Heart right ventricle (tissue), 16 donors: Measurements from ENCODE around the gene TREM2. TPM values are rescaled to one million over a fixed set of nuclear protein-coding genes. Genes with fewer than 3 reads are reported as not detected.

Source experiments
- ATAC-seq, 8 donors: fragments of 200-7000 bp; cut with Tn5 transposase; one replicate each; pipeline ENCODE4 v1.9.1; 2020; ENCODE audit warnings: mild to moderate bottlenecking in 8 of 8, moderate library complexity in 8 of 8, moderate number of reproducible peaks in 1 of 8
- DNase-seq, 2 donors: peaks; one replicate each; pipeline ENCODE4 v3.0.0-alpha.2; 2020
- H3K27ac ChIP-seq, 10 donors: fragments of 200-600 bp; sonication (generic) in 2 of 10; one replicate each; pipeline versions ENCODE4 v1.5.0 to v1.8.0; 2020 to 2022; ENCODE audit warnings: mild to moderate bottlenecking in 3 of 10
- H3K27me3 ChIP-seq, 7 donors: fragments of 200-600 bp; one replicate each; pipeline ENCODE4 v1.8.0; 2021 to 2022; ENCODE audit warnings: mild to moderate bottlenecking in 2 of 7
- H3K36me3 ChIP-seq, 9 donors: fragments of 200-600 bp; sonication (generic) in 1 of 9; one replicate each; pipeline versions ENCODE4 v1.5.0 to v1.8.0; 2020 to 2022; ENCODE audit warnings: mild to moderate bottlenecking in 2 of 9
- H3K4me1 ChIP-seq, 9 donors: fragments of 200-600 bp; sonication (generic) in 1 of 9; one replicate each; pipeline versions ENCODE4 v1.5.0 to v1.8.0; 2020 to 2022; ENCODE audit warnings: mild to moderate bottlenecking in 4 of 9
- H3K4me3 ChIP-seq, 10 donors: fragments of 200-600 bp; sonication (generic) in 2 of 10; one replicate each; pipeline versions ENCODE4 v1.5.0 to v1.8.0; 2020 to 2022; ENCODE audit warnings: mild to moderate bottlenecking in 7 of 10, moderate library complexity in 2 of 10
- H3K9me3 ChIP-seq, 11 donors: fragments of 200-600 bp in 10 of 11; sonication (generic) in 2 of 11; one replicate each; pipeline versions ENCODE4 v1.5.0 to v1.8.0; 2013 to 2022; ENCODE audit warnings: mild to moderate bottlenecking in 2 of 11, control low read depth in 1 of 11, moderate library complexity in 1 of 11
- WGBS, 2 donors: extraction: QIAGEN DNeasy Blood & Tissue Kit; methylation state at CpG; one replicate each; pipeline ENCODE4 v1.1.7; 2013; ENCODE audit warnings: inconsistent platforms in 1 of 2; 5-methylcytosine and 5-hydroxymethylcytosine counted together
- intact Hi-C, 10 donors: fragments of 100-400 bp; cut with DNase I; formaldehyde crosslinking; loops; one replicate each; pipeline versions ENCODE4 v1.11.1 to v1.14.2; 2022
- polyA plus RNA-seq, 2 donors: library from polyadenylated mRNA; stranded (reverse); fragments of 200-250 nt; gene quantifications; one replicate each; pipeline ENCODE4 v1.2.3, GENCODE V29; 2013
- total RNA-seq, 10 donors: library from RNA; stranded (reverse); fragmentation: NEBNext Ultra II Directional in 3 of 10; extraction: Animal tissue kit (Norgen Biotek cat#: 25700) in 3 of 10; gene quantifications; one replicate each; pipeline versions ENCODE4 v1.2.1 to v1.2.4, GENCODE V29; 2021 to 2023
- TF ChIP-seq, protein P1 (sequence below), 9 donors: fragments of 200-600 bp; sonication (generic) in 2 of 9; IDR thresholded peaks; one replicate each; pipeline versions ENCODE4 v1.5.0 to v1.8.0; 2021 to 2022; ENCODE audit warnings: antibody characterized with exemption in 9 of 9, mild to moderate bottlenecking in 5 of 9, moderate library complexity in 1 of 9
- donor health status: Arrhythmogenic right ventricular cardiomyopathy.
- donor health status: ischemic (EF 13 %, LVEDD 7.1; RV severe dilation, severe dysfunction).
- donor health status: healthy with polysubstance abuse.
- donor health status: DM: no; HTN: yes; CAD: no.
- donor health status: DM: no; HTN: no; CAD: no.
- donor health status: ischemic (EF 25% LVEDD 6.9; RV normal size, moderate dysfunction).
- donor health status: ischemic (EF 25% LVEDD 5.7; RV mildly dilated, moderate dysfunction).
- donor health status: healthy.
- donor health status: DM: yes; HTN: yes; CAD: no.
- donor health status: Ischemic cardiomyopathy.
- donor health status: ischemic (EF 35%, LVEDD 5.7; RV mildly dilated, moderate dysfunction).
- donor health status: nonischemic (EF 11% LVEDD 7.7; RV severe dilation, severe dysfunction).
- donor health status: DM: yes; HTN: yes; CAD: no.
- donor health status: PGD.
- donor health status: ischemic (EF 29% LVEDD 5.4; RV normal size, mild dysfunction).
- donor health status: nonischemic (EF 23%, LVEDD 6.1; RV moderate dilation, normal function).

Gene TREM2
- total and polyA plus RNA-seq, 12 donors, result 0.40 to 5.5 (median 1.1) TPM; not detected in 3

GRCh38 chr6:41201764-41202173, 38.9 kb upstream of the TREM2 start:
- peak overlapping the region in 1 of 10 donors; percentile 91 for H3K27ac ChIP-seq
- H3K9me3 ChIP-seq, result no peaks in the 10 kb centered on the region
- DNase-seq, result no peak
- peaks cover 0 to 11% (median 4%) of the 10 kb centered on the region in 7 donors for H3K27me3 ChIP-seq
- H3K36me3 ChIP-seq, result no peaks in the 10 kb centered on the region
- no peak overlapping the region for H3K4me3 ChIP-seq
- H3K4me1 ChIP-seq, result peaks cover 0 to 35% (median 0%) of the 10 kb centered on the region in 9 donors
- no peak for ATAC-seq
- intact Hi-C loops, result no loop called here
- TF ChIP-seq, protein P1, sequence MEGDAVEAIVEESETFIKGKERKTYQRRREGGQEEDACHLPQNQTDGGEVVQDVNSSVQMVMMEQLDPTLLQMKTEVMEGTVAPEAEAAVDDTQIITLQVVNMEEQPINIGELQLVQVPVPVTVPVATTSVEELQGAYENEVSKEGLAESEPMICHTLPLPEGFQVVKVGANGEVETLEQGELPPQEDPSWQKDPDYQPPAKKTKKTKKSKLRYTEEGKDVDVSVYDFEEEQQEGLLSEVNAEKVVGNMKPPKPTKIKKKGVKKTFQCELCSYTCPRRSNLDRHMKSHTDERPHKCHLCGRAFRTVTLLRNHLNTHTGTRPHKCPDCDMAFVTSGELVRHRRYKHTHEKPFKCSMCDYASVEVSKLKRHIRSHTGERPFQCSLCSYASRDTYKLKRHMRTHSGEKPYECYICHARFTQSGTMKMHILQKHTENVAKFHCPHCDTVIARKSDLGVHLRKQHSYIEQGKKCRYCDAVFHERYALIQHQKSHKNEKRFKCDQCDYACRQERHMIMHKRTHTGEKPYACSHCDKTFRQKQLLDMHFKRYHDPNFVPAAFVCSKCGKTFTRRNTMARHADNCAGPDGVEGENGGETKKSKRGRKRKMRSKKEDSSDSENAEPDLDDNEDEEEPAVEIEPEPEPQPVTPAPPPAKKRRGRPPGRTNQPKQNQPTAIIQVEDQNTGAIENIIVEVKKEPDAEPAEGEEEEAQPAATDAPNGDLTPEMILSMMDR (IDR thresholded peaks at IDR 0.05), result no peak
- 53 to 60% methylated on average over 8 of the region's 8 CpGs for WGBS, 2 donors

DNA sequence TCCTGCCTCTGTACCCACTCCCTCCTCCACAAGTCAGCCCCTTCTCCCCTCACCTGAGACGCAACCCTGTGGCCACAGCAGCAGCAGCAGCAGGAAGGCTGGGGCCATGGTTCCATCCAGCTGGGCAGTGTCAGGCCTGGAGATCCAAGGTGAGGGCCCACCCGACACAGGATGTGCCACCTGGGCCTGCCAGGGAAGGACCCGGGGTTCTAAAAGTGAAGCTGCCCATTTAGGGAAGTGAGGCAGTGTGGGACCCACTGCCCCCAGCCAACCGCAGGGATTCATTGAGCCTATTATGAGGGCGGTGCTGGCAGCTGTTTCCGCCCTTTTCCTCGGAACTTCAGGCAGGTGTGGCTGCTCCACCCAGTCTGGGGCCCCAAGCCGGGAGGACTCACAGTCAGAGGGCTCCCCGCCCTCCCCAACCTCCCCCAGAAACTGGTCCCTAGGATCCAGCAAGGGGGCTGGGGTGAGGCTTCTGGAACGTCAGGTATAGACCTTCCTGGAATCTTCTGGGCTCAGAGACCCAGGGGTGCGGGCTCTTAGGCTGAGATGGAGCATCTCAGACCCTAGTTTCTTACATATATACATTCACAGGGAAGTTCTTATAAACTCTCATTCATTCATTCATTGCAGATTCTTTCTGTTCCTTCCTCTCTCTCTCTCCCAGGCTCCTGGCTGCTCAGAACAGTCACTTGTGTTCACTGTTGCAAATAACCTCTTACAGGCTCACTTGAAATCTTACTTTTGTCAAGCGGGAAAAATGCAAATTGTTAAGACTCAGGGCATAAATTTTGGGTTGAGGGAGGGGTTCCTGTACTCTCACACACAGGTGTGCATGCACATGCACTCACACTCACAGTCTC, 38.2 kb upstream of the TREM2 start, which contains the start of gene TREML2:
Gene TREML2 (minus strand): TSS at position 249 of the 863 bp plus-strand sequence. CDS start 141 bp downstream, at position 108.
- peak within 1 kb of the TSS in 3 of 10 donors; percentile 8 to 91 (median 67) for H3K27ac ChIP-seq
- no peak within 1 kb of the TSS for H3K4me3 ChIP-seq
- H3K9me3 ChIP-seq, result no peaks in the 10 kb centered on the region
- H3K4me1 ChIP-seq, result peaks cover 0 to 35% (median 0%) of the 10 kb centered on the region in 9 donors
- intact Hi-C loops, result no loop called here
- H3K27me3 ChIP-seq, result peaks cover 0 to 17% (median 6%) of the 10 kb centered on the region in 7 donors
- H3K36me3 ChIP-seq, result no peaks in the 10 kb centered on the region
- TF ChIP-seq, protein P1 (IDR thresholded peaks at IDR 0.05), result no peak
- 73 to 79% methylated on average over 12 of the region's 12 CpGs for WGBS, 2 donors
- DNase-seq (no peak), ATAC-seq (peak in 4 of 8 donors; percentile 25 to 42 (median 35))

DNA sequence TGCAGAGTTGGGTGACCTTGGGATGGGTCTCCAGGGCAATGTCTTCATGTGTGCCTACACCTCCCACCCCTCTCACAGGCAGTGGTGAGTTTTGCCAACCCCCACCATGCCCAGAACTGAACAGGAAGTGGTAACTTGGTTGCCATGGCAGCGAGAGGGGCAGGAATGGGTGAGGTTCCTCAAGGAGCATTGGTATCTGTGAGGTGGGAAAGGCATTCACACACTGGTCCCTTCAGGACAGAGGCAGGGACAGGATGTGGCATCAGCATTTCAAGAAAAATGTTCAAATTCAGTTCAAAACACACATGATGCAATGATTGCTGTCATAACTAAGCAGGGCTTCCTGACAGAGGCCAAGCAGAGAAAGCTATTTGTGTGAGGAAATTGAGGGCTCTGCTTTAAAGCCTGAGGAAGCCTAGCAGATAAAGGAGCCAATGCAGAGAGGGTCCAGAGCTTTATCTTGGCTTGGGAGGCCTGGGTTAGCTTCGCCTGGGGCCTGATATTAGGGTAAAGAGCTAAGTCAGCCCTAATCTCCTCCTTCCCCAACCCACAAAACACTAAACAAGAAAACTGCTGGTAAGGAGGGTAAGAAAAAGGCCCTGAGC, 37.5 kb upstream of the TREM2 start:
- Histone ChIP-seq H3K27ac (peak overlapping the region in 3 of 10 donors; percentile 8 to 91 (median 67)), H3K9me3 (no peaks in the 10 kb centered on the region), H3K4me1 (peaks cover 0 to 35% (median 0%) of the 10 kb centered on the region in 9 donors), H3K27me3 (peaks cover 0 to 24% (median 13%) of the 10 kb centered on the region in 7 donors), H3K4me3 (no peak overlapping the region), H3K36me3 (no peaks in the 10 kb centered on the region)
- DNase-seq, result no peak
- intact Hi-C loops, result no loop called here
- 64 to 71% methylated on average over 2 of the region's 2 CpGs for WGBS, 2 donors
- TF ChIP-seq, protein P1 (IDR thresholded peaks at IDR 0.05), result no peak
- peak in 6 of 8 donors; percentile 29 to 66 (median 51) for ATAC-seq

- Histone ChIP-seq H3K4me1 (peaks cover 0 to 35% (median 0%) of the 10 kb centered on the region in 9 donors), H3K27ac (peak overlapping the region in 2 of 10 donors; percentile 67 to 91), H3K27me3 (peaks cover 0 to 25% (median 13%) of the 10 kb centered on the region in 7 donors), H3K4me3 (no peak overlapping the region), H3K36me3 (no peaks in the 10 kb centered on the region), H3K9me3 (no peaks in the 10 kb centered on the region)
- peak in 2 of 8 donors; percentile 17 to 41 for ATAC-seq
- no peak for DNase-seq
- intact Hi-C loops, result loop anchor here in 1 of 10 donors (10.0 kb wide), 1 partner anchor 115 kb away; no protein-coding TSS in a partner anchor
- 82% methylated on average over 1 of the region's 1 CpG for WGBS, 2 donors
- TF ChIP-seq, protein P1 (IDR thresholded peaks at IDR 0.05), result no peak
Measured at GRCh38 chr6:41199552-41200246, 36.8 kb upstream of the TREM2 start.
